HL-60 (cell line): Measurements from ENCODE around the gene TPI1.

Source experiments
- CTCF ChIP-seq: IDR thresholded peaks from one replicate; pipeline ENCODE4 v1.5.1; 2011; ENCODE audit warnings: low read length, control low read depth, inconsistent platforms; ENCODE audit not compliant: insufficient read depth
- POLR2AphosphoS5 ChIP-seq: IDR thresholded peaks from 2 replicates; pipeline ENCODE4 v1.6.1; 2012; ENCODE audit warnings: low read depth

- TF ChIP-seq CTCF = no peak
- TF ChIP-seq POLR2AphosphoS5 = no peak
Observed at GRCh38 chr12:6828781-6829535, 38.4 kb upstream of the TPI1 start.
